IPS DF 6.9 (cell line): ENCODE measurements around the gene HOXC12.

Experiments
- DNase-seq: peaks from one replicate; pipeline ENCODE4 v3.0.0-alpha.2; 2013; ENCODE audit warnings: low read depth, low spot score
- H3K27ac ChIP-seq: one replicate; pipeline ENCODE4 v1.5.1; 2013; ENCODE audit warnings: low read length, control low read depth
- H3K27me3 ChIP-seq: 2 replicates; pipeline ENCODE4 v1.6.1; 2013; ENCODE audit warnings: mild to moderate bottlenecking, low read length; ENCODE audit not compliant: control insufficient read depth, insufficient read depth
- H3K36me3 ChIP-seq: 2 replicates; pipeline ENCODE4 v1.6.1; 2013; ENCODE audit warnings: low read length; ENCODE audit not compliant: control insufficient read depth, insufficient read depth
- H3K4me1 ChIP-seq: 2 replicates; pipeline ENCODE4 v1.6.1; 2013; ENCODE audit warnings: low read length; ENCODE audit not compliant: control insufficient read depth, insufficient read depth
- H3K4me3 ChIP-seq: 2 replicates; pipeline ENCODE4 v1.5.1; 2013; ENCODE audit warnings: mild to moderate bottlenecking, low read length
- H3K9me3 ChIP-seq: 2 replicates; pipeline ENCODE4 v1.6.1; 2013; ENCODE audit warnings: low read length, inconsistent platforms; ENCODE audit not compliant: control insufficient read depth, insufficient read depth
- WGBS: extraction: QIAGEN DNeasy Blood & Tissue Kit; methylation state at CpG from one replicate; pipeline ENCODE4 v1.1.7; 2013; ENCODE audit warnings: mixed read lengths, missing lambda C conversion rate; ENCODE audit not compliant: insufficient read length, insufficient coverage; 5-methylcytosine and 5-hydroxymethylcytosine counted together

HOXC12 gene

GRCh38 chr12:53931844-53932581, 22.7 kb upstream of the HOXC12 start:
- H3K27me3 ChIP-seq: peaks cover 98% of the 10 kb centered on the region

GRCh38 chr12:53932915-53933314, 21.8 kb upstream of the HOXC12 start:
- DNase-seq: no peak
- no peaks in the 10 kb centered on the region for H3K36me3 ChIP-seq
- no CpG with 5 or more reads among the region's 4 CpGs for WGBS

More at GRCh38 chr12:53931844-53932581, 22.7 kb upstream of the HOXC12 start:
- DNase-seq: no peak
- WGBS: no CpG with 5 or more reads among the region's 4 CpGs
- Histone ChIP-seq H3K4me3 (no peak overlapping the region), H3K4me1 (0 out of 2 replicates have a peak, but pooled peaks cover 3% of the 10 kb centered on the region), H3K36me3 (no peaks in the 10 kb centered on the region), H3K27ac (no peak overlapping the region), H3K9me3 (no peaks in the 10 kb centered on the region)

GRCh38 chr12:53935383-53936341, 19.0 kb upstream of the HOXC12 start:
- peaks cover 92% of the 10 kb centered on the region for H3K27me3 ChIP-seq
- H3K4me1 ChIP-seq: 0 out of 2 replicates have a peak, but pooled peaks cover 1% of the 10 kb centered on the region

More at GRCh38 chr12:53932915-53933314, 21.8 kb upstream of the HOXC12 start:
- Histone ChIP-seq H3K4me3 (no peak overlapping the region), H3K27me3 (peaks cover 98% of the 10 kb centered on the region), H3K9me3 (no peaks in the 10 kb centered on the region), H3K4me1 (no peaks in the 10 kb centered on the region), H3K27ac (no peak overlapping the region)

DNA sequence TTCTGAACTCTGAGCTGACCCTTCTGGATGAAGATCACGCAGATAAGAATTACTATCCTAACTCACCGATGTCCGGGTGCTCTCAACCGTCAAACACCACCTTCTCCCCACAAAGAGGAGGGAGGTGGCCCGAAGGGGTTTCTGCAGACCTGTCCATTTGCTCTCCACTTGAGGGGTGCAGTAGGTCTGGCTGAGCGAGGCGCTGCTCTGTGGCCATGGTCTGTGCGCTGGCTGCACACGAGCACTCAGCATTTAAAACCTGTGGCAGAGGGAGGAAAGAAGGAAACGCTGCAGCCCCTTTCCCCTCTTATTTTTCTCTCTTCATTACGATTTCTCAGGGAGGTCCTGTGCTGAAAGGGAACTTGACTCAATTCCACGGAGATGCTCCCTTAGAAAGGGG, 17.6 kb upstream of the HOXC12 start:
- Histone ChIP-seq H3K4me1 (0 out of 2 replicates have a peak, but pooled peaks cover 1% of the 10 kb centered on the region), H3K27me3 (peaks cover 92% of the 10 kb centered on the region), H3K36me3 (no peaks in the 10 kb centered on the region), H3K4me3 (no peak overlapping the region), H3K27ac (no peak overlapping the region), H3K9me3 (no peaks in the 10 kb centered on the region)
- DNase-seq: no peak
- no CpG with 5 or more reads among the region's 12 CpGs for WGBS

More at GRCh38 chr12:53935383-53936341, 19.0 kb upstream of the HOXC12 start:
- no peak for DNase-seq
- WGBS: no CpG with 5 or more reads among the region's 49 CpGs
- Histone ChIP-seq H3K27ac (no peak overlapping the region), H3K36me3 (no peaks in the 10 kb centered on the region), H3K9me3 (no peaks in the 10 kb centered on the region), H3K4me3 (no peak overlapping the region)

DNA sequence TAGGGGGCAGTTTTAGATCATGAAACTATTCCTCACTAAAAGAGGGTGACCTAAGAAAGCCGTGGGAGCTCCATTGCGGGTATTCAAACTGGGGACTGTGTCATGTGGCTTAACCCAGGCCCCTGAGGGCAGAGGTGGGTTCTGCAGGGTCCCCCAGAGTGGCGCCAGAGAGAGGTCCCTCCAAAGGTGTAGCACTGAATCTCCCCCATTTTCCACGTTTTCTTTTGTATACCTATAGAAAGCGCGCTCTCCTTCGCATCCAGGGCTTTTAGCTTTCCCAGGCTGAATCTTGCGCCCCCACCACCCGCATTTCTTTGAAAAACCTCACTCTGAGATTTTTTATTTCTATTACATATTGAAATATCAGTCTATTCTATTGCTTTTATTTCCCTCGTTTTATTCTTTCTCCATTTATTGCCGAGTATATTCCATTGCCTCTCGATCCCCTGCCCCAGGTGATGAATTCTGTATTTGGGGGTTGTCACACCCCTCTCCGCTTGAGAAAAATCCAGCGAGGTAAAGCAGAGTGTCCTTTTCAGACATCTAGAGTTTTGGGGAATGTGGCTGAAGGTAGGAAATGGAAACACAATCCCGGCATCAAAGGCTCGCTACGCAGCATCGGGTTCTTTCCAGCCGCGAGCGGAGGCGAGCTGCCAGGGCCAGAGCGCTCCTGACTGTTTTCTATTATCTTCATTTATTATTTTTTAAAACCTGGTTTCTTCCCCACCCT, 16.9 kb upstream of the HOXC12 start:
- Histone ChIP-seq H3K9me3 (no peaks in the 10 kb centered on the region), H3K4me1 (0 out of 2 replicates have a peak, but pooled peaks cover 1% of the 10 kb centered on the region), H3K4me3 (no peak overlapping the region), H3K27me3 (peaks cover 90% of the 10 kb centered on the region), H3K27ac (no peak overlapping the region), H3K36me3 (no peaks in the 10 kb centered on the region)
- no CpG with 5 or more reads among the region's 23 CpGs for WGBS
- DNase-seq: no peak

GRCh38 chr12:53938326-53939140, 16.2 kb upstream of the HOXC12 start, which contains the start of gene HOXC13:
Gene HOXC13 (plus strand): TSS chr12:53938831. CDS start chr12:53938907, 76 bp downstream.
- H3K9me3 ChIP-seq: no peaks in the 10 kb centered on the region
- H3K4me3 ChIP-seq: no peak within 1 kb of the TSS
- 0 out of 2 replicates have a peak, but pooled peaks cover 1% of the 10 kb centered on the region for H3K4me1 ChIP-seq
- no CpG with 5 or more reads among the region's 56 CpGs for WGBS
- DNase-seq: peak; percentile 85
- no peaks in the 10 kb centered on the region for H3K36me3 ChIP-seq
- H3K27ac ChIP-seq: no peak within 1 kb of the TSS
- H3K27me3 ChIP-seq: peaks cover 85% of the 10 kb centered on the region

DNA sequence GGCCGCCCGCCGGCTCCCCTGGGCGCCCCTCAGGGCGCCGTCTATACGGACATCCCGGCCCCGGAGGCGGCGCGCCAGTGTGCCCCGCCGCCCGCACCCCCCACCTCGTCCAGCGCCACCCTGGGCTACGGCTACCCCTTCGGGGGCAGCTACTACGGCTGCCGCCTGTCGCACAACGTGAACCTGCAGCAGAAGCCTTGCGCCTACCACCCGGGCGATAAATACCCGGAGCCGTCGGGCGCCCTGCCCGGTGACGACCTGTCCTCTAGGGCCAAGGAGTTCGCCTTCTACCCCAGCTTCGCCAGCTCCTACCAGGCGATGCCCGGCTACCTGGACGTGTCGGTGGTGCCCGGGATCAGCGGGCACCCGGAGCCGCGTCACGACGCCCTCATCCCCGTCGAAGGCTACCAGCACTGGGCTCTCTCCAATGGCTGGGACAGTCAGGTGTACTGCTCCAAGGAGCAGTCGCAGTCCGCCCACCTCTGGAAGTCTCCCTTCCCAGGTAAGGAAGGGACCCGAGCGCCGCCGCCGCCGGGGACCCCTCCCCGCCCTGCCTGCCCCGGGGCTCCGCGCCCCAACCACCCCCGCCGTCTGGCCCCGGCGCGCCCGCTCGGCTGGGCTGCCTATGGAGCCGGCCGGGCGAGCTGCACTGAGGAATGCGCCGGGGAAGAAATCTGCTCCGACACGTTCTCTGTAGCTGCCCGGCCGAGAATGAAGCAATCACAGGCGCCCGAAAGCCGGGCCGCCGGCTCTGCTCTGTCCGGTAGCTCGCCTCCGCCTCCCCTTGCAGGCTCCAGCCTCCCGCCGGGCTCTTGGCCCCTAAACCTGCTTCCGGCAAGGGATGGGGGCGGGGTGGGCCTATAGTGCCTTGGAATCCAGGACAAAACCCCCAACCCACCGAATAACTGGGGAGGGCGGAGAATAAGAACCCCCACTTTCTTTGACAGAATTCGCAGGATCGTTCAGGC, 15.3 kb upstream of the HOXC12 start:
- peaks cover 85% of the 10 kb centered on the region for H3K27me3 ChIP-seq
- no peak overlapping the region for H3K4me3 ChIP-seq
- WGBS: no CpG with 5 or more reads among the region's 91 CpGs

DNA sequence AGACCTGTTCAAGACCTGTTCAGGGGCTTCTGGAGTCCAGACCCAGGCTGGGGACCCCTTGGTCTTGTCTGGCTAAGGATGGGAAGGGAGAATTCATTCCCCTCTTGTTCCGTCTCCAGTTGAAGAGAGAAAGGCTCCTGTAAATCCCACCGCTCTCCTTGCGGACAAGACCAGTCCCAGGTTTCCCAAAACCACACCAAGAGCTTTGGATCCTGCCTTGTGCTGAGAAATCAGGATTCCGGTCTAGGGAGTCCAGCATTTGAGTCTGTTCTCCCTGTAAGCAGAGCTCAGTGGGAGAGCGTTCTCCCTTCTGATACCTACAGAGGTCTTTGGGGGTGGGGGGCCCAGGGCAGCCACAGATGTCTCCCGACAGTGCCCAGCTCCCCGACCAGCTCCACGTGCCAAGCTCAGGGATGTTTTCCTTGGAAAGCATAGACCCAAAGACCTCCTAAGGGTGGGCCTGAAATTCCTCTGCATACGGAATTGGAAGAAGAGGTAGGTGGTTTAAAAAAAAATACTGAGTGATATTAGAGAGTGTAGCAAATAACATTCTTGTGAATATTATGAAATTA, 14.2 kb upstream of the HOXC12 start:
- peaks cover 85% of the 10 kb centered on the region for H3K27me3 ChIP-seq
- no peak overlapping the region for H3K27ac ChIP-seq
- 0 out of 2 replicates have a peak, but pooled peaks cover 1% of the 10 kb centered on the region for H3K4me1 ChIP-seq
- no peaks in the 10 kb centered on the region for H3K9me3 ChIP-seq
- H3K4me3 ChIP-seq: no peak overlapping the region
- no peaks in the 10 kb centered on the region for H3K36me3 ChIP-seq
- WGBS: no CpG with 5 or more reads among the region's 9 CpGs
- no peak for DNase-seq

More for the DNA sequence above, 15.3 kb upstream of the HOXC12 start:
- no peak for DNase-seq
- H3K9me3 ChIP-seq: no peaks in the 10 kb centered on the region
- H3K27ac ChIP-seq: no peak overlapping the region
- H3K36me3 ChIP-seq: no peaks in the 10 kb centered on the region
- H3K4me1 ChIP-seq: 0 out of 2 replicates have a peak, but pooled peaks cover 1% of the 10 kb centered on the region
